Upper lobe of right lung (tissue), 1 donor: ENCODE data around the gene AKAP8. TPM values are rescaled to one million over a fixed set of nuclear protein-coding genes. Genes with fewer than 3 reads are reported as not detected.

ENCODE experiments used
- ATAC-seq: fragments of 200-7000 bp; cut with Tn5 transposase; one replicate; pipeline ENCODE4 v1.9.1; 2020; ENCODE audit warnings: mild to moderate bottlenecking, moderate library complexity
- DNase-seq: peaks from one replicate; pipeline ENCODE4 v3.0.0-alpha.2; 2020
- H3K27ac ChIP-seq: fragments of 200-600 bp; one replicate; pipeline ENCODE4 v1.8.0; 2022
- H3K27me3 ChIP-seq: fragments of 200-600 bp; one replicate; pipeline ENCODE4 v1.8.0; 2022; ENCODE audit warnings: mild to moderate bottlenecking
- H3K36me3 ChIP-seq: fragments of 200-600 bp; one replicate; pipeline ENCODE4 v1.8.0; 2022
- H3K4me1 ChIP-seq: fragments of 200-600 bp; one replicate; pipeline ENCODE4 v1.8.0; 2022
- H3K4me3 ChIP-seq: fragments of 200-600 bp; one replicate; pipeline ENCODE4 v1.8.0; 2022; ENCODE audit warnings: mild to moderate bottlenecking
- H3K9me3 ChIP-seq: fragments of 200-600 bp; one replicate; pipeline ENCODE4 v1.8.0; 2022
- CTCF ChIP-seq: fragments of 200-600 bp; IDR thresholded peaks from one replicate; pipeline ENCODE4 v1.8.0; 2022; ENCODE audit warnings: antibody characterized with exemption
- intact Hi-C: fragments of 100-400 bp; cut with DNase I; formaldehyde crosslinking; loops from one replicate; pipeline ENCODE4 v1.11.0; 2022
- long read RNA-seq: library from polyadenylated mRNA; unstranded; transcript quantifications from one replicate; pipeline ENCODE4 v2.0.0, GENCODE V29; 2021
- total RNA-seq: library from RNA; stranded (reverse); fragmentation: NEBNext Ultra II Directional; extraction: Animal tissue kit (Norgen Biotek cat#: 25700); gene quantifications from one replicate; pipeline ENCODE4 v1.2.1, GENCODE V29; 2021
- donor health status: DM: no; HTN: yes; CAD: no; lungs with severe emphysema.

AKAP8 gene
- 31.0 TPM for total RNA-seq
- long read RNA-seq, transcript AKAP8-201 (14 exons, 3,670 nt), result major isoform, 31 of 68 reads
- long read RNA-seq, partial matches to known transcripts, result 17 of 68 reads
- long read RNA-seq, other reads (novel, unspliced or antisense), result 19 of 68 reads

DNA sequence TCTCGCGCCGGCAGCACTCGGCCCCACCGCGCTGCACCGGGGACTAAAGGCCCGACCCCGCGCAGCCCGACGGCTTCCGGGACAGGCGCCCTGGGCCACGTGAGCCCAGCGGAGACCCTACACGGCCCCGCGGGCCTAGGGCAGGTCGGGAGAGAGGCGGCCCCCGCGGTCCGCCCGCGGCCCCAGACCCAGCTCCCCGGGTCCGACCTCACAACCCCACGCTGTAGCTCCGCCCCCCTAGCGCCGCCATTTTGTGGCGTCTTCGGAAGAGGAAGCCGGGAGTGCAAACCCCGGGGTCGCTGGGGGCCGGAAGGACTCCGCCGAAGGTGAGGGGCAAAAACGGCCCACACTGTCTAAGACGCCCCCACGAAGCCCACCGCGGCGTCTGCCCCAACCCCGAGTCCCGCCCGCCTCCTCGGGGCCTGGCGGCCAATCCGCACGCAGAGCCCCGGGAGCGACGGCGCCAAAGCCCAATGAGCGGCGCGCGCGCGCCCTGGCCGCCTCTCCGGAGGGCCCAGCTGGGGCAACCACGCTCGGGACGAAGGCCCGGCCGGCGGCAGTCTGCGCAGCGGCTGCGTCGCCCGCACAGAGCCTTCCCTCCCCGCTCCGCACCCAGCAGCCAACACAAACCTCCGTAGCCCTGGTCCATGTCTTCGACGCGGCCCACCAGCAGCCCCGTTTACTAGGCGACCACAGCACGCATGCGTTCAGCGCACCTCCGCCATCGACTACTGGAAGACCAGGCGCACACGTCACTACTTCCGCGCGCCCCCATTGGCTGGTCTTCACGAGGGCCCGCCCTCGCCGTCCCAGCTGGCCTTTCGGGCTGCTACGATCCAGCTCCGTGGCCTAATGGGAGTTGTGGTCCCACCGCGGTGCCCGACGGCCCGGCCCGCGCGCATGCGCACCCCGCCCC, at the start of gene AKAP8:
AKAP8 (minus strand) TSS at position 705 of the 916 bp plus-strand sequence; CDS start at position 649, 56 bp downstream.
- intact Hi-C loops, result no loop called here
- H3K4me3 ChIP-seq, result peak within 1 kb of the TSS; percentile 100
- peak; percentile 97 for ATAC-seq

GRCh38 chr19:15427991-15428471, 48.4 kb upstream of the AKAP8 start:
- TF ChIP-seq CTCF, result no peak
- Histone ChIP-seq H3K9me3 (no peaks in the 10 kb centered on the region), H3K4me1 (peaks cover 19% of the 10 kb centered on the region), H3K27ac (no peak overlapping the region), H3K27me3 (no peaks in the 10 kb centered on the region), H3K4me3 (no peak overlapping the region), H3K36me3 (peaks cover 56% of the 10 kb centered on the region)
- no peak for ATAC-seq
- intact Hi-C loops, result no loop called here
- DNase-seq, result no peak

More for the DNA sequence above, at the start of gene AKAP8:
- Histone ChIP-seq H3K36me3 (no peaks in the 10 kb centered on the region), H3K9me3 (no peaks in the 10 kb centered on the region), H3K4me1 (peaks cover 40% of the 10 kb centered on the region), H3K27ac (peak within 1 kb of the TSS; percentile 98), H3K27me3 (no peaks in the 10 kb centered on the region)
- DNase-seq, result peak; percentile 99
- TF ChIP-seq CTCF, result no peak

- intact Hi-C loops, result no loop called here
- no peaks in the 10 kb centered on the region for H3K27me3 ChIP-seq
- TF ChIP-seq CTCF, result no peak
- H3K9me3 ChIP-seq, result no peaks in the 10 kb centered on the region
- no peak overlapping the region for H3K4me3 ChIP-seq
- peaks cover 63% of the 10 kb centered on the region for H3K36me3 ChIP-seq
- DNase-seq (no peak), ATAC-seq (no peak)
- peaks cover 19% of the 10 kb centered on the region for H3K4me1 ChIP-seq
- H3K27ac ChIP-seq, result no peak overlapping the region
Observed at GRCh38 chr19:15427350-15427700, 47.7 kb upstream of the AKAP8 start.

- no peak for TF ChIP-seq CTCF
- Histone ChIP-seq H3K4me1 (peaks cover 16% of the 10 kb centered on the region), H3K36me3 (peaks cover 66% of the 10 kb centered on the region), H3K27me3 (no peaks in the 10 kb centered on the region), H3K4me3 (no peak overlapping the region), H3K9me3 (no peaks in the 10 kb centered on the region), H3K27ac (no peak overlapping the region)
- ATAC-seq, result no peak
- DNase-seq, result no peak
- intact Hi-C loops, result no loop called here
Observed at GRCh38 chr19:15426485-15427349, 47.1 kb upstream of the AKAP8 start.

GRCh38 chr19:15425321-15425950, 45.8 kb upstream of the AKAP8 start:
- H3K4me3 ChIP-seq, result no peak overlapping the region
- peaks cover 66% of the 10 kb centered on the region for H3K36me3 ChIP-seq
- H3K9me3 ChIP-seq, result no peaks in the 10 kb centered on the region
- H3K4me1 ChIP-seq, result peaks cover 7% of the 10 kb centered on the region
- ATAC-seq, result no peak
- no peaks in the 10 kb centered on the region for H3K27me3 ChIP-seq
- no peak for DNase-seq
- H3K27ac ChIP-seq, result no peak overlapping the region
- no peak for TF ChIP-seq CTCF
- intact Hi-C loops, result no loop called here
